ENCODE measurements around the gene CEP135.
"Not testable (repeated sequence)": the region's sequence is repeated elsewhere in the genome, so short reads cannot be mapped to it uniquely, and the experiment has no call there.

CEP135 gene, protein sequence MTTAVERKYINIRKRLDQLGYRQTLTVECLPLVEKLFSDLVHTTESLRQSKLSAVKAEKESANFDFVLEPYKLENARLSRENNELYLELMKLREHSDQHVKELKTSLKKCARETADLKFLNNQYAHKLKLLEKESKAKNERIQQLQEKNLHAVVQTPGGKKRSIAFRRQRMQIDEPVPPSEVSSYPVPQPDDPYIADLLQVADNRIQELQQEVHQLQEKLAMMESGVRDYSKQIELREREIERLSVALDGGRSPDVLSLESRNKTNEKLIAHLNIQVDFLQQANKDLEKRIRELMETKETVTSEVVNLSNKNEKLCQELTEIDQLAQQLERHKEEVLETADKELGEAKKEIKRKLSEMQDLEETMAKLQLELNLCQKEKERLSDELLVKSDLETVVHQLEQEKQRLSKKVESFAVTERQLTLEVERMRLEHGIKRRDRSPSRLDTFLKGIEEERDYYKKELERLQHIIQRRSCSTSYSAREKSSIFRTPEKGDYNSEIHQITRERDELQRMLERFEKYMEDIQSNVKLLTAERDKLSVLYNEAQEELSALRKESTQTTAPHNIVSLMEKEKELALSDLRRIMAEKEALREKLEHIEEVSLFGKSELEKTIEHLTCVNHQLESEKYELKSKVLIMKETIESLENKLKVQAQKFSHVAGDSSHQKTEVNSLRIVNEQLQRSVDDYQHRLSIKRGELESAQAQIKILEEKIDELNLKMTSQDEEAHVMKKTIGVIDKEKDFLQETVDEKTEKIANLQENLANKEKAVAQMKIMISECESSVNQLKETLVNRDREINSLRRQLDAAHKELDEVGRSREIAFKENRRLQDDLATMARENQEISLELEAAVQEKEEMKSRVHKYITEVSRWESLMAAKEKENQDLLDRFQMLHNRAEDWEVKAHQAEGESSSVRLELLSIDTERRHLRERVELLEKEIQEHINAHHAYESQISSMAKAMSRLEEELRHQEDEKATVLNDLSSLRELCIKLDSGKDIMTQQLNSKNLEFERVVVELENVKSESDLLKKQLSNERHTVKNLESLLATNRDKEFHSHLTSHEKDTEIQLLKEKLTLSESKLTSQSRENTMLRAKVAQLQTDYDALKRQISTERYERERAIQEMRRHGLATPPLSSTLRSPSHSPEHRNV

DNA sequence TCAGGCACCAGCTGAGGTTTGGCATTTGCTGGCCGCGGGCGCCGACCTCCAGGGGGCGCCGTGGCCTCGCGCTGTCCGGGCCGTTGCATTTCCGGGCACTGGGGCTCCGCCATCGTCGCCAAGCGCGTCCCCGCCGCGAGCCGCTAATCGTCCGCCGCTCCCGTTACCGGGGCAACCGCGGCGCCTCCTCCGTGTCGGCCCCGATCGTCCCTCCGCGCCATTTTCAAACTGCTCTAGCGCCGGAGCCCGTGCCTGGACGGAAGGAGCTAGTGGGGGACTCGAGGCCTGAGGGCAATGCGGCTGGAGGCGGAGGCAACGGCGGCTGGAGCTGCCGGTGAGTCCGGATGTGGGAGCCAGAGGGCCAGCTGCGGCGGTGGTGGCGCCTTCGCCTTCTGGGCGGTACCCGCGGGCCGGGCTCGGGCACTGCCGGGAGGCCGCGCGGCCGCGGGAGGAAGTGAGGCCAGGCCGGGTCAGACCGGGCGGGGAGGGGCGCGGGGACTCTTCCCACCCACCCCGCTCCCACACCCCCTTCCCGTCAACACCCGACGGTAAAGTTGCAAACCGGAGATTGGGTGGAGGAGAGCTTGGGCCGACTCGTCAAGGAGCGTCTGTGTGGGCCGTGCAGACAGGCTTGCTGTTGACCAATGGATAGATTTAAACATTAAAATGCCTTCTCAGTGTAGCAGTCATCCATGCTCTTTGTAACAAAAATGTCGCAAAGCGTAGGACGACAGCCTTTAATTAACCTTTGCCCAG is at the start of gene CEP135:
Gene CEP135, plus strand, starts transcription at position 220 of the 756 bp plus-strand sequence. CDS start 3,186 bp downstream, outside the sequence.
- peak; percentile 63 for DNase-seq (ENCODE audit: low read depth, low spot score)

DNA sequence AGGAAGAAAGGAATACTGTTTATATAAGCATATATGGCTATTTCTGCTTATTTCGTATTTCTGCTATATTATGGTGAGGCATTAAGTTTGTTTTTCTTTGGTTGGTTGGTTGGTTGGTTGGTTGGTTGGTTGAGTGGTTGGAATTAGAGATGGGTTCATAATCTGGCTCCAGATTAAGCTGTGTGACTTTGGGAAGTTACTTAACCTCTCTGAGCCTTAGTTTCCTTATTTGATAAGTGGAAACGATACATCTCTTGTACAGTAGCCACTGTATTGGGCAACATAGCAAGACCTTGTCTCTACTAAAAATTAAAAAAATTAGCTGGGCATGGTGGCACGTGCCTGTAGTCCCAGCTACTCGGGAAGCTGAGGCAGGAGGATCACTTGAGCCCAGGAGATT is 46.1 kb upstream of the CEP135 start:
- no peak for DNase-seq (ENCODE audit: low read depth, low spot score)

DNA sequence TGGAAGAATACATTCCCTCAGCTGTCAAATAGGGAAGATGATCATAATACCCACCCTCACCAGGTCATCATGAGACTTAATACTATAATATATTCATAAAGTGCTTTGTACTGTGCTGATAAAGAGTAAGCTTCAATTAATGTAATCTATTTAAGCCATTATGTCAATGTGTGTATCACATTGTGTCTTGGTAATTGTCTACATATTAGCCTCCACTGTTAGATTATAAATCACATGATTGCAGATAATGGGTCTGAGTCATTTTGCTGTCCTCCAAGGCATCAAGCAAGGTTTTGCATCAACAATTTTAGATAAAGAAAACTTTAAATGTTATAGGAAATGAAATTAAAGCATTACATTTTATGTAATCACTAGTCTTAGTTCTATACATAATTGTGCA is 45.2 kb upstream of the CEP135 start:
- DNase-seq (ENCODE audit: low read depth, low spot score), result no peak

DNA sequence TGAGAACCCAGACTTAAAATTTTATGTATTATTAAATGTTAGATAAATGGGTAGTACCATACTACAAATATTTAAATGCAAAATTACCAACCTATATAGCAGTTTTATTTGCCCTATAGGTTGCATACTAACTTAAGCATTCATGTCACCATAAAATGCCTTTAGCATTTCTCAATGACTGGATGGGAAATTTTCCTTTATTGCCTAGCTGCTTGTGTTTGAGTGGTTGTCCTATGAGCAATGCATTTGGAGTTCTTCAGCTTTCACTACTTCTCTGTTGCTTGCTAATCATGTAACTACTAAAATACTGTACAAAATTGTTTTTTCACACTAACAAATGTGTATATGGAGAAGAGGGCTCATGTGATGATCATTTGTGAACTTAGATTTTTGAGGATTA is 44.2 kb upstream of the CEP135 start:
- DNase-seq (ENCODE audit: low read depth, low spot score), result no peak

DNA sequence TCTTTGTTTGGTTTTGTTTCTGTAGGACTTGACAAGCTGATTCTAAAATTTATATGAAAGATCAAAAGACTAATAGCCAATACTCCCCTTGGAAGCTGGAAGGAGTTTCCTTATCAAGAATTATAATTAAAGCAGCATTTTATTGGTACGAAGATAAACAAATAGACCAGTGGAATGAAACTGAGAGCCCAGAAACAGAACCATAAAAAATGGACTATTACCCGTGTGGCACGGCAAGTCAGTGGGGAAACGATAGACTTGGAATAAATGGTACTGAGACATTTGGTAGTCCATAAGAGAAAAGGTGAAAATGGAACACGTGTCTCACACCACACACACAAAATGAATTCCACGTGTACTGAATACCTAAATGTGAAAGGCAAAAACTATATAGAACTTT is 42.4 kb upstream of the CEP135 start:
- DNase-seq (ENCODE audit: low read depth, low spot score), result no peak

DNA sequence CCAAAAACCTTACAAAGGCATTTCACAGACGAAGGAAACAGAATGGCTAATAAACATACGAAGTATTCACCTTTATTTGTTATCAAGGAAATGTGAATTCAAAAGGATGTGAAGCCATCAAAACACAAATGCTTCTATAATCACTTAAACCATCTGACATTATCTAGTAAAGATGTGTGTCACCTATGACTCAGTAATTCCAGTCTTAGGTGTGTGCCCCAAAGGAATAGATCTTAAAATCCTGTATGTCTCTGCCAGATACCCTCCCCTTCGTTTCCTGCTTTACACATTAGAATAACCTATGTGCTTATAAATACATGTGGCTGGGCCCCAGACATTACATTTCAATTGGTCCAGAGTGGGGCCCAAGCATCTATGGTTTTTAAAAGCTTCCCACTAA is 41.8 kb upstream of the CEP135 start:
- DNase-seq (ENCODE audit: low read depth, low spot score), result no peak

DNA sequence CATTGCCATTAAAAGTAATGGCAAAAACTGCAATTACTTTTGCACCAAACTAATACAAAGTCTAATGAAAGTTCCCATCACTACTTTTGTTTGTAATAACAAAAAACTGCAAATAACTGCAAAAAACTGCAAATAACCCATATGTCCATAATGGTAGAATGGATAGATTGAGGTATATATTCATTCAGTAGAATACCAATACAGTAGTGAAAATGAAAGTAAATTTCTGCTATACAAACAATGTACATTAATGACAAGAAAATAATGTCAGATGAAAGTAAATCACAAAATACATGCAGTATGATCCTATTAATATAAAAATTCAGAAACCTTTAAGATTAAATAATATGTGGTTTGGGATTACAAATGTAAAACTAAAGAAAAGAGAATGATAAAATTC is 41.3 kb upstream of the CEP135 start:
- no peak for DNase-seq (ENCODE audit: low read depth, low spot score)

DNA sequence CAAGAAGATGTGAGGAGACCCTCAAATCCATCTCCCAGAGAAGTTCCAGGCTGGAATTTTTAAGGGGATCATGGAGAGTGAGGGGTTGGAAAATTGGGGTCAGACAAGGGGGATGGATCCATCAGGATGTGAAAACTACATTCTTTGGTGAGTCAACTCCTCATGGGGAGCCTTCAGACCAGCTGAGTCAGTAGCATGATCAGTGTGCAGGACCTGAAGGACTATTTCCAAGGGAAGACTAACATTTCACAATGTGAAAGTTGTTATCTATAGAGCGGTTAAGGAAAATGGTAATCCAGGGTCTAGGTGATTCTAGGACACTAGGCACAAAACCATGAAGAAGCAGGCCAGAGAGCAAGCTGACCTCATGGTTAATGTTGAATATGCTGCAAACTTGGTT is 38.6 kb upstream of the CEP135 start:
- DNase-seq (ENCODE audit: low read depth, low spot score), result no peak

DNA sequence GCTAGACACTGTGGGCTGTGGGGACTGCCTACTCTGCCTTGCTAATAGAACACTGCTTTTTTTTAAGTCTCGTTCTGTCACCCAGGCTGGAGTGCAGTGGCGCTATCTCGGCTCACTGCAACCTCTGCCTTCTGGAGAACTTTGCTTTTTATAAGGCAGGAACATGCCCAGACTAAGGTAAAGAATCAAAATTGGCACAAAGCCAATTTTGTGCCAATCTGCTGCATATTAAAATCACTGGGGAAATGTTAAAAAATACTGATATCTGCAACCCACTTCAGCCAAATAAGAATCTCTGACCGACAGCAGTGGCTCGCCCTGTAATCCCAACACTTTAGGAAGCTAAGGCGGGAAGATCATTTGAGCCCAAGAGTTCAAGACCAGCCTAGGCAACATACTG is 36.5 kb upstream of the CEP135 start:
- DNase-seq (ENCODE audit: low read depth, low spot score), result no peak

DNA sequence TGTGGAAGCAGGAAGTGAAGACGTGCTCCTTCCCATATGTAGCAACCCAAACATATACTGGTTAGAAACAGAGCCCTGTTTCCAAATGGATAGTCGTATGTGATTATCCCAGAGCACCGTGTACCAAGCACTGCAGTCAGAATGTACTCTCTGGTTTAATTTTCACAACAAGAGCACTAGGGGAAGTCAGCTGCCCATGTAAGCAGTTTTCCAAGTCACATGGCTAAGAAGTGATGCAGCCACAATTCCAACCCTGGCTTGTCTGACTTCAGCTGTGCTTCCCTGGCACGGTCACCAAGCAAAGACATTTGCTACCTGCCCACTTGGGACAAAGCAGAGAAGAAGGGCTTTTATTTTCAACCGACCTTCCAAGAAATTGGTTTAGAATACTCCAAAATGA is 28.2 kb upstream of the CEP135 start:
- no peak for DNase-seq (ENCODE audit: low read depth, low spot score)

DNA sequence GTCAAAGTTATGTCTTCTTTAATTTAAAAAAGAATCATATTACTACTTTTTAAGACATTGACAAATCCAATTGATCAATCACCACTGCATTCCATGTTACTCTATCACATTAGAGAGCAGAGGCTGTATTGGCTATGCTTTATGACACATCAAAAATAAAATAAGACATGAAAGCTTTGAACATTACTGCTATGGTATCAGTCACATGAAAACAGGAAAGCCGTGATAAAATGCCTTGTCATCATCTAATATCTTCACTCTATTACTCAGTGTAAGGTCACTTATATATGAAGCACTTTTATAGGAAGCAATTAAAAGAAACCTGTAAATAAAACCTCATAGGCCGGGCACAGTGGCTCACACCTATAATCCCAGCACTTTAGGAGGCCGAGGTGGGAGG is 27.7 kb upstream of the CEP135 start:
- no peak for DNase-seq (ENCODE audit: low read depth, low spot score)

DNA sequence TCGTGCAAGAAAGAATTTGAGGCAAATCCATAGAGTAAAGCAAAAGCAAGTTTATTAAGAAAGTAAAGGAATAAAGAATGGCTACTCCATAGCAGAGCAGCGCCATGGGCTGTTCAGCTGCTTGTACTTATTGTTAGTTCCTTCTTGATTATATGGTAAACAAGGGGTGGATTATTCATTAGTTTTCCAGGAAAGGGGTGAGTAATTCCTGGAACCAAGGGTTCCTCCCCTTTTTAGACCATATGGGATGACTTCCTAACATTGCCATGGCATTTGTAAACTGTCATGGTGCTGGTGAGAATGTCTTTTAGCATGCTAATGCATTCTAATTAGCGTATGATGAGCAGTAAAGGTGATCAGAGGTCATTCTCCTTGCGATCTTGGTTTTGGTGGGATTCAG is 23.5 kb upstream of the CEP135 start:
- no peak for DNase-seq (ENCODE audit: low read depth, low spot score)

DNA sequence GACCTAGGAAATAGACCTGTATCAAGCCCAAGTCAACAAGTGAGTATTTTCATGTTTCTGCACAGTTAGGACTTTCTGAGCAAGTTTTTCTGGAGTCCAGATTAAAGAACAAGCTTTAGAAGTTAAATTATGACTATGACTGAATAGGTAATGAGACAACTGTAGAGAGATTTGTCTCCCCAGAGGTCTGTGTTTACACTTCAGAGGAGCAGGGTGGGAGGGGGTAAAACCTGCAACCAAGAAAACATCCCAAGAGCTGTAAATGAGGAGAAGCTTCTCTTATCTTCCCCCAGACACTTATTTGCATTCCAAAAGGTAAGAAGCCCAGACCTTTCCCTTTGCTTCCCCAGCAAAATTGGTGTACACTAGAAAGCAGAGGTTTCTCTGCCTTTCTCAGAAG is 22.1 kb upstream of the CEP135 start:
- no peak for DNase-seq (ENCODE audit: low read depth, low spot score)

DNA sequence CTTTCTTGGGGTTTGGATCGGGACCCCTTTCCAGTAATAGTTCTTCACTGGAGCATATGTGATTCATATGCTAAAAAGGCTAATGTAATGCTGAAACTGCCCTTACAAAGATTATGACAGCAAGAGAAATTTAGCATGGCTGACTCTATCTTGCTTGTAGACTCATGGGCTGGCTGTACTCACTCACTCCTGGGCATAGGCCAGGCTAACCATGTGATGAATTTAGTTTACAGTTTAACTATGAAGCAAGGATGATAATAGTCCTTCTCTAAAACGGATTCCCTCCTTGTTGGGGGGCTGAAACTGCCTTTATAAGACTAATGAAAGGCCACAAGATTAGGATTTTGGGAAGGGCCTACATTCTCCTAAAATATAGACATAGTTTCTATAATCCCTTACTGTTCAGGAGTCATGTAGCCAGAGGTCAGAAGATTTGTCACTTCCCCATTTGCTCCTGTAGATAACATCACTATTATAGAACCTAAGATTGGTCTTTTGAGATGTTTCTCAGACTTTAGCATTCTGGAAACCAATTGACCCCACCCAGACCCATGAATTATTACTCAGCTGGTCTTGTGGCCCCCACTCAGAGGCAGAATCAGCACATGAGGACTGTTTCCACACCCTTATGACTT is 20.8 kb upstream of the CEP135 start:
- no peak for DNase-seq (ENCODE audit: low read depth, low spot score)

DNA sequence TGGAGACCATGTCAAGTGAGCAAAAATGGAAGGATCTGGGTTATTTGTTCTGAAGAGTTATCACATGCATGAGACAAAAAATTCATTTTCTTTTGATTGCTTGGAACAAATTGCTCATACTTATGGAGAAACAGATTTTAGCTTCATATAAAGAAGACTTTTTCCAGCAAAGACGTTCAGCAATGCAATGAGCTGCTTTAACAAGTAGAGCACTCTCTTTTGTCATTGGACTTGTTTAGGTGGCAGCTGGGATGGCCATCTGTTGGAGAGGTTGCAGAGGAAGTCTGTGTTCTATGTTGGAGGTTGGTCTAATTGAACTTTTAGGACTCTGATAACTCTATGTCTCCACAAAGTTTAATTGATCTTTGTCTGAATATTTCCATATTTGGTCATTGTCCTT is 19.9 kb upstream of the CEP135 start:
- DNase-seq (ENCODE audit: low read depth, low spot score), result no peak

DNA sequence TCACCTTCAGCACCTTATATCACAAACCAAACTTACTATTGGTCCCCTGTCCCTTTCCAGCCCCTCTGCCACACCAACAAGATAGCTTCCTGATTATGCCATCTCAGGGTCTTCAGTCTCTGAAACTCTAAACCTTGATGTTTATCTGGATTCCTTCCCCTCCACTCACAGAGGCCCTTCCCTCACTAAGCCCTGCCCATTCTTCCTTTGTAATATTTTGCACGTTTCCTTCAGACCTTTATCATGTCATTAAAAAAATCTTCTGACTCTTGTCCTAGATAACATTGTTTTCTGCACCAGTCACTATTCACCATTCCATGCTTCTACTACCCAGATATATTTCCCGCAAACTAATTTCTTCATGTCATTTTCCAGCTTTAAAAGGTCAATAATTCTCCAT is 17.7 kb upstream of the CEP135 start:
- DNase-seq (ENCODE audit: low read depth, low spot score), result no peak

DNA sequence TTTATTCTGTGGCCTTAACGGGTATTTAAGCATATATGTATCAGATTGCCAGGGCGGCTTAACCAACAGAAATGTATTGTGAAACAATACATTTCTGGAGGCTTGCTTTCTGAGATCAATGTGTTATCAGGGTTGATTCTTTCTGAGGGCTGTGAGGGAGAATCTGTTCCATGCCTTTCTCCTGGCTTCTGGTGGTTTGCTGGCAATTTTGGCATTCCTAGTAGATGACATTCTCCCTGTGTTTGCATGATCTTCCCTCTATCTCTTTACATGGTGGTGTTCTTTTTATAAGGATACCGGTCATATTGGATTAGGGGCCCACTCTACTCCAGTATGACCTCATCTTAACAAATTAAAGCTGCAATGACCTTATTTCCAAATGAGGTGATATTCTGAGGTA is 16.9 kb upstream of the CEP135 start:
- DNase-seq (ENCODE audit: low read depth, low spot score), result no peak

DNA sequence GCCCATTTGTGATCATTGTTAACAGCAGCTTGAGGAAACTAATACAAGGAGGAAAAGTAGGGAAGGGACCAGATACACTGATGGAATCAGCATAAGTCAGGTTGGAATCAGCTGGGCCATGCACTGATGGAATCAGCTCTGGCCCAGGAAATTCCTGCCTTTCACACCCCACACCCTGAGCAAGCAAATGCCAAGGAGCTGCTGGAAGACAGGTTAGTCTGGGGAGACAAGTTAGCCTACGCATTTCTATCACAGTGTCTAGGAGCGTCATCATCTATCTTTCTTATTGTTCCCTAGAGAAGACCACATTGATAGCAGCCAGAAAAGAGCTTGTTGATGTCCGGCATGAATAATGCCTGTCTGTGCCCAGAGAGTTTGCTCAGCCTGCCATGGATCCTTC is 16.2 kb upstream of the CEP135 start:
- no peak for DNase-seq (ENCODE audit: low read depth, low spot score)

DNA sequence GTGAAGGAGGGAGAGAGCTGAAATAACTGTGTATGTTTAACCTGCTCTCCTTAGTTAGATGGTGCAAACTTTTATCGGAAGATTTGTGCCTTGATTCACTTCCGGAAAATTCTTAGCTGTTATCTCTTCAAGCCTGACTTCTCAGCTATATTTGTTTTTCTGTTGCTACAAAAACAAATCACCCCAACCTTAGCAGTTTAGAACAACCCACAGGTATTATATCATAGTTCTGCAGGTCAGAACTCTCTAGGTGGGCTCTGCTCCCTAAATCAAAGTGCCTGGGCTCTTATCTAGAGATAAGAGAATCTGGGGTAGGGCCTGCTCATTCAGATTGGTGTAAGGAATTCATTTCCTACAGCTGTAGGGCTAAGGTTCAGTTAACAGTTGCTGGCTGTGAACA is 15.1 kb upstream of the CEP135 start:
- no peak for DNase-seq (ENCODE audit: low read depth, low spot score)

DNA sequence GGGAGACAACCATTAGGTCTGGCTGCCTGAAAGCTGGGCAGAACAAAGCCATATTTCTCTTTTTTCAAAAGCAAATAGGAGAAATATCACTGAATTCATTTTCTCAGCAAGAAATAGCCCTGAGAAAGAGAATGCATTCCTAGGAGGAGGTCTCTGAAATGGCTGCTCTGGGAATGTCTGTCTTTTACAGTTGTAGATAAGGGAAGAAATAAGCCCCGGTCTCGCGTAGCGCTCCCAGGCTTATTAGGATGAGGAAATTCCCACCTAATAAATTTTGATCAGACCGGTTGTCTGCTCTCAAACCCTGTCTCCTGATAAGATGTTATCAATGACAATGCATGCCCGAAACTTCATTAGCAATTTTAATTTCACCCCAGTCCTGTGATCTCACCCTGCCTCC is 12.8 kb upstream of the CEP135 start:
- not testable (repeated sequence) for DNase-seq (ENCODE audit: low read depth, low spot score)

DNA sequence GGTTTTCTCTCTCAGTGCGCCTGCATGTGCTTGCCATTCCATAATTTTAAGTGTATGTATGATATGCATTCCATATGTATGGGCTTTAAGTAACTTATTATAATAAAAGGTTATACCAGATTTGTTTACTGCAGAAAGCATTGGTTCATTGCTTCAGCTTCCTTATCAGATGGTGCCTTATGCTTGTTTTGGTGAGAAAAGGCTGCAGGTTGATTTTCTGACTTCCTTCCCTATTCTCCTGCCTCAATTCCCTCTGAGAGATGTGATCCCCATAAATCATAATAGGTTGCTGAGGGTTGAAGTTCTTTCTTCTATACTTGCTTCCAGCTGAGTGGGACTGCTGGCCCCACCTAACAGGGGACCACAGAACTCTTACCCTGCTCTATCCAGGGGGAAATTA is 10.3 kb upstream of the CEP135 start:
- DNase-seq (ENCODE audit: low read depth, low spot score), result no peak

Data from iPS DF 19.7 (cell line).